Measurements from ENCODE around the gene KRTAP20-4. TPM values are rescaled to one million over a fixed set of nuclear protein-coding genes. Genes with fewer than 3 reads are reported as not detected.

KRTAP20-4 gene
- not detected for total RNA-seq
- not detected for polyA plus RNA-seq
- long read RNA-seq, donor 1, result 0 reads
- long read RNA-seq, donor 2, result 0 reads
- long read RNA-seq, donor 3, result 0 reads
- long read RNA-seq, donor 4, result 0 reads
- long read RNA-seq, donor 5, result 0 reads

DNA sequence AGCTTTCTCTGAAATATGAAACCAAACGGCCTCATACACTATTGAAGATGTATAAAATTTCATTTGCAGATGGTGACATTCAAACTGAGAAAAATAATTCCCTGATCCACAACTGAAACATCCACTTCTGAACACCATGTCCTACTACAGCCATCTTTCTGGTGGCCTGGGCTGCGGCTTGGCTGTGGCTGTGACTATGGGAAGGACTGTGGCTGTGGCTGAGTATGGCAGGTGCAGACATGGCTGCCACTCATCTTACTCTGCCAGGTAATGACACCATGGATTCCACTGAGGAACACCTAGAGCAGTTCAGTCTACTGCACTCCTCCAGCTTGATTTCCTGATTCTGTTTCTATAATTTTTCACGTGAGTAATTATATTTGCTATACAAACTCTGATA lies at the start of gene KRTAP20-4:
Gene KRTAP20-4, plus strand, starts transcription at position 106 of the 400 bp plus-strand sequence.
- peaks cover 0 to 12% (median 2%) of the 10 kb centered on the region in 4 donors for H3K9me3 ChIP-seq (ENCODE audit: control insufficient read depth in 4 of 4, insufficient read depth in 3 of 4, low read length in 3 of 4)
- no peak within 1 kb of the TSS for H3K4me3 ChIP-seq
- H3K27me3 ChIP-seq (ENCODE audit: control insufficient read depth in 3 of 3, insufficient read depth in 3 of 3, low read length in 2 of 3), result no peaks in the 10 kb centered on the region
- TF ChIP-seq, protein P1, sequence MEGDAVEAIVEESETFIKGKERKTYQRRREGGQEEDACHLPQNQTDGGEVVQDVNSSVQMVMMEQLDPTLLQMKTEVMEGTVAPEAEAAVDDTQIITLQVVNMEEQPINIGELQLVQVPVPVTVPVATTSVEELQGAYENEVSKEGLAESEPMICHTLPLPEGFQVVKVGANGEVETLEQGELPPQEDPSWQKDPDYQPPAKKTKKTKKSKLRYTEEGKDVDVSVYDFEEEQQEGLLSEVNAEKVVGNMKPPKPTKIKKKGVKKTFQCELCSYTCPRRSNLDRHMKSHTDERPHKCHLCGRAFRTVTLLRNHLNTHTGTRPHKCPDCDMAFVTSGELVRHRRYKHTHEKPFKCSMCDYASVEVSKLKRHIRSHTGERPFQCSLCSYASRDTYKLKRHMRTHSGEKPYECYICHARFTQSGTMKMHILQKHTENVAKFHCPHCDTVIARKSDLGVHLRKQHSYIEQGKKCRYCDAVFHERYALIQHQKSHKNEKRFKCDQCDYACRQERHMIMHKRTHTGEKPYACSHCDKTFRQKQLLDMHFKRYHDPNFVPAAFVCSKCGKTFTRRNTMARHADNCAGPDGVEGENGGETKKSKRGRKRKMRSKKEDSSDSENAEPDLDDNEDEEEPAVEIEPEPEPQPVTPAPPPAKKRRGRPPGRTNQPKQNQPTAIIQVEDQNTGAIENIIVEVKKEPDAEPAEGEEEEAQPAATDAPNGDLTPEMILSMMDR (IDR thresholded peaks at IDR 0.05; ENCODE audit: control extremely low read depth, extremely low read depth), result no peak
- no peak for DNase-seq
- H3K4me1 ChIP-seq (ENCODE audit: control insufficient read depth in 5 of 5, insufficient read depth in 5 of 5, low read length in 5 of 5), result no peaks in the 10 kb centered on the region
- no peak within 1 kb of the TSS for H3K9ac ChIP-seq (ENCODE audit: insufficient read depth in 1 of 2, low read length in 2 of 2)
- H3K36me3 ChIP-seq (ENCODE audit: control insufficient read depth in 4 of 4, insufficient read depth in 4 of 4, low read length in 4 of 4), result no peaks in the 10 kb centered on the region
- H3K27ac ChIP-seq (ENCODE audit: low read depth in 1 of 2, low read length in 1 of 2), result no peak within 1 kb of the TSS
- WGBS, 2 donors, result 92 to 93% methylated on average over 3 of the region's 3 CpGs
- no peak for ATAC-seq (ENCODE audit: insufficient read depth, low FRiP score)

DNA sequence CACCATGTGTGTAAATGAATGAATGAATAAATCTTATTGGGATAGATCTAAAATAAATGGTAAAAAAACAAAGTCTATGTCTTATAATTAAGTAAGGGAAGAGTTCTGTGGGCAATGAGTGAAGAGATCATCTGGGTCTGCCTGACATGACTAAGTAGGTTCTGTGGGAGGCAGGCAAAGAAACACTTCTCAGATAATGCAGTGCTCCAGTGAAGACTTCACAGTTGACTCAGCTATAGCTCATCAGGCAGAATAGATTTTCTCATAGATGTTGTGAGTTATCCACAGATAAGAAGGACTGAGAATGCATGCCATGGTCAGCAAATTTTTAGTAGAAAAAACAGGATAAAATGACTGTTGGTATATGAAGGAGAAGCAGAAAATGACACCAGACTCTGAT lies 42.7 kb upstream of the KRTAP20-4 start:
- no peaks in the 10 kb centered on the region for H3K4me1 ChIP-seq (ENCODE audit: control insufficient read depth in 5 of 5, insufficient read depth in 5 of 5, low read length in 5 of 5)
- H3K9me3 ChIP-seq (ENCODE audit: control insufficient read depth in 4 of 4, insufficient read depth in 3 of 4, low read length in 3 of 4), result no peaks in the 10 kb centered on the region
- no peaks in the 10 kb centered on the region for H3K27me3 ChIP-seq (ENCODE audit: control insufficient read depth in 3 of 3, insufficient read depth in 3 of 3, low read length in 2 of 3)
- no peak for ATAC-seq (ENCODE audit: insufficient read depth, low FRiP score)
- TF ChIP-seq, protein P1 (IDR thresholded peaks at IDR 0.05; ENCODE audit: control extremely low read depth, extremely low read depth), result no peak
- H3K9ac ChIP-seq (ENCODE audit: insufficient read depth in 1 of 2, low read length in 2 of 2), result no peak overlapping the region
- H3K27ac ChIP-seq (ENCODE audit: low read depth in 1 of 2, low read length in 1 of 2), result no peak overlapping the region
- DNase-seq, result no peak
- no peak overlapping the region for H3K4me3 ChIP-seq
- H3K36me3 ChIP-seq (ENCODE audit: control insufficient read depth in 4 of 4, insufficient read depth in 4 of 4, low read length in 4 of 4), result no peaks in the 10 kb centered on the region

DNA sequence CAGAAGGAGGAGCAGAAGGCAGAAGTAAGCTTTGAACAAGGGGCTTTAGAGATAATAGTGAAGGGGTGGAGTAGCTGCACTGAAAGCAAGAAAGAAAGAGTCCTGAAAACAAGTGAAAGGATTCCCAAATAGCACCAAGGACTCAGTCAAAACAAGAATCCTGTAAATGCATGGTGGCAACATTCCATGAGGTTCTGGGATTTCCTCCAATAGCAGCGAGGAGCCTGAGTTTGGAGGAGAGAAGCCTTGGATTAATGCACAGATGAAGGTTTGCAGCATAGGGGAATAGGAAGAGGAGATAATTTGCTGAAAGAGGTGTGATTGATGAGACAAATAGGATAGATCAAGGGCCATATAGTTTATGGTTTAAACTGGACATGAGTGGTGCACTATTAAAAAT lies 41.1 kb upstream of the KRTAP20-4 start:
- TF ChIP-seq, protein P1 (IDR thresholded peaks at IDR 0.05; ENCODE audit: control extremely low read depth, extremely low read depth), result no peak
- DNase-seq (no peak), ATAC-seq (ENCODE audit: insufficient read depth, low FRiP score) (no peak)
- H3K9ac ChIP-seq (ENCODE audit: insufficient read depth in 1 of 2, low read length in 2 of 2), result no peak overlapping the region
- no peaks in the 10 kb centered on the region for H3K36me3 ChIP-seq (ENCODE audit: control insufficient read depth in 4 of 4, insufficient read depth in 4 of 4, low read length in 4 of 4)
- no peak overlapping the region for H3K27ac ChIP-seq (ENCODE audit: low read depth in 1 of 2, low read length in 1 of 2)
- H3K27me3 ChIP-seq (ENCODE audit: control insufficient read depth in 3 of 3, insufficient read depth in 3 of 3, low read length in 2 of 3), result no peaks in the 10 kb centered on the region
- H3K4me3 ChIP-seq, result no peak overlapping the region
- no peaks in the 10 kb centered on the region for H3K4me1 ChIP-seq (ENCODE audit: control insufficient read depth in 5 of 5, insufficient read depth in 5 of 5, low read length in 5 of 5)
- H3K9me3 ChIP-seq (ENCODE audit: control insufficient read depth in 4 of 4, insufficient read depth in 3 of 4, low read length in 3 of 4), result no peaks in the 10 kb centered on the region
- 60 to 77% methylated on average over 1 of the region's 1 CpG for WGBS, 2 donors

DNA sequence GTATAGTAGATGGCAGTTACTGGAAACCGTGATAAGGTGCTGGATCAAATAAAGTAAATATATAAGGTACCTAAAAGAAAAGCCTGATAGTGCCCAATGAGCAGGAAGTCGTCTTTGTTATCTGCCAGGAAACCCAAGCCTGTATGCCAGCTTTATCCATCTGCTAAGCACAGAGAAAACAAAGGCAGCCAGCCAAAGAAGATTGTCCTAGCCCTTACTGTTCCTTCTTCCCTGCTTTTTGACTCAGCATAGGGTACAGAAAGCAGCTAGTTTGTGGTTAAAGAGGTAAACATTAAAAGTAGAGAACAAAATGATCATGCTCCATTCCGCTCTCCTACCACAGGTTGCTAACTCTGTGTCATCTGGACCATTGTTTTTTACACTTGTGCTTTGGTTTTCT lies 40.3 kb upstream of the KRTAP20-4 start:
- Histone ChIP-seq H3K27me3 (ENCODE audit: control insufficient read depth in 3 of 3, insufficient read depth in 3 of 3, low read length in 2 of 3) (no peaks in the 10 kb centered on the region), H3K4me3 (no peak overlapping the region), H3K27ac (ENCODE audit: low read depth in 1 of 2, low read length in 1 of 2) (no peak overlapping the region), H3K9ac (ENCODE audit: insufficient read depth in 1 of 2, low read length in 2 of 2) (no peak overlapping the region), H3K4me1 (ENCODE audit: control insufficient read depth in 5 of 5, insufficient read depth in 5 of 5, low read length in 5 of 5) (no peaks in the 10 kb centered on the region), H3K36me3 (ENCODE audit: control insufficient read depth in 4 of 4, insufficient read depth in 4 of 4, low read length in 4 of 4) (no peaks in the 10 kb centered on the region), H3K9me3 (ENCODE audit: control insufficient read depth in 4 of 4, insufficient read depth in 3 of 4, low read length in 3 of 4) (no peaks in the 10 kb centered on the region)
- TF ChIP-seq, protein P1 (IDR thresholded peaks at IDR 0.05; ENCODE audit: control extremely low read depth, extremely low read depth), result no peak
- no peak for DNase-seq
- no peak for ATAC-seq (ENCODE audit: insufficient read depth, low FRiP score)
- WGBS, 2 donors, result 49 to 57% methylated on average over 3 of the region's 3 CpGs

All from lung (tissue), 16 donors.